ENCODE measurements around the gene LCN6. TPM values are rescaled to one million over a fixed set of nuclear protein-coding genes. Genes with fewer than 3 reads are reported as not detected.

The LCN6 gene
- total and polyA plus RNA-seq, 3 donors from 2014 or later: 7.8 to 19.1 (median 11.3) TPM

- no peak for DNase-seq
- Histone ChIP-seq H3K4me3 (no peak overlapping the region), H3K36me3 (ENCODE audit: low read depth, missing control alignments) (no peaks in the 10 kb centered on the region), H3K27me3 (no peaks in the 10 kb centered on the region), H3K9me3 (no peaks in the 10 kb centered on the region), H3K4me1 (no peaks in the 10 kb centered on the region), H3K27ac (no peak overlapping the region)
- no peak for TF ChIP-seq CTCF (IDR thresholded peaks at IDR 0.05)
- WGBS, 2 donors: 78 to 82% methylated on average over 7 of the region's 7 CpGs
- intact Hi-C loops (cut with DNase I; ENCODE audit: low total_unique reads): no loop called here
Observed at GRCh38 chr9:136776947-136777346, 28.6 kb upstream of the LCN6 start.

GRCh38 chr9:136775191-136775590 lies 26.9 kb upstream of the LCN6 start:
- no peak overlapping the region for H3K4me3 ChIP-seq
- intact Hi-C loops (cut with DNase I; ENCODE audit: low total_unique reads): no loop called here
- no peaks in the 10 kb centered on the region for H3K36me3 ChIP-seq (ENCODE audit: low read depth, missing control alignments)
- H3K27ac ChIP-seq: no peak overlapping the region
- no peak for TF ChIP-seq POLR2A (IDR thresholded peaks at IDR 0.05)
- TF ChIP-seq CTCF (IDR thresholded peaks at IDR 0.05): no peak
- no peak for DNase-seq
- WGBS, 2 donors: 90 to 97% methylated on average over 2 to 6 of the region's 6 CpGs
- H3K9me3 ChIP-seq: no peaks in the 10 kb centered on the region
- no peaks in the 10 kb centered on the region for H3K4me1 ChIP-seq
- H3K27me3 ChIP-seq: no peaks in the 10 kb centered on the region

- no peak overlapping the region for H3K4me3 ChIP-seq
- no peak for TF ChIP-seq POLR2A (IDR thresholded peaks at IDR 0.05)
- TF ChIP-seq CTCF (IDR thresholded peaks at IDR 0.05): no peak
- H3K4me1 ChIP-seq: no peaks in the 10 kb centered on the region
- no peaks in the 10 kb centered on the region for H3K27me3 ChIP-seq
- H3K36me3 ChIP-seq (ENCODE audit: low read depth, missing control alignments): no peaks in the 10 kb centered on the region
- no peak overlapping the region for H3K27ac ChIP-seq
- H3K9me3 ChIP-seq: no peaks in the 10 kb centered on the region
- WGBS, 2 donors: 93 to 98% methylated on average over 8 to 11 of the region's 12 CpGs
- DNase-seq: no peak
- intact Hi-C loops (cut with DNase I; ENCODE audit: low total_unique reads): no loop called here
Observed at GRCh38 chr9:136774416-136775045, 26.2 kb upstream of the LCN6 start.

GRCh38 chr9:136773386-136774044 lies 25.2 kb upstream of the LCN6 start:
- Histone ChIP-seq H3K27ac (no peak overlapping the region), H3K4me3 (no peak overlapping the region), H3K9me3 (no peaks in the 10 kb centered on the region), H3K27me3 (no peaks in the 10 kb centered on the region), H3K4me1 (no peaks in the 10 kb centered on the region), H3K36me3 (ENCODE audit: low read depth, missing control alignments) (no peaks in the 10 kb centered on the region)
- no peak for TF ChIP-seq POLR2A (IDR thresholded peaks at IDR 0.05)
- TF ChIP-seq CTCF (IDR thresholded peaks at IDR 0.05): no peak
- intact Hi-C loops (cut with DNase I; ENCODE audit: low total_unique reads): no loop called here
- WGBS, 2 donors: 78 to 88% methylated on average over 4 to 6 of the region's 7 CpGs
- no peak for DNase-seq

All from testis (tissue), 3 donors.